Endothelial cell of umbilical vein (primary cell): Measurements from ENCODE around the gene TMEM74B.

ENCODE experiments used
- EZH2 ChIP-seq: IDR thresholded peaks from 2 replicates; pipeline ENCODE4 v1.6.1; 2012; ENCODE audit warnings: borderline replicate concordance, low read depth, mild to moderate bottlenecking, moderate library complexity, low read length, inconsistent platforms; ENCODE audit not compliant: severe bottlenecking
- FOS ChIP-seq: IDR thresholded peaks from 2 replicates; pipeline ENCODE4 v1.6.1; 2011; ENCODE audit warnings: mild to moderate bottlenecking, low read length, moderate library complexity, borderline replicate concordance; ENCODE audit not compliant: insufficient read depth
- JUN ChIP-seq: IDR thresholded peaks from 2 replicates; pipeline ENCODE4 v1.6.1; 2011; ENCODE audit warnings: borderline replicate concordance, low read depth; ENCODE audit not compliant: insufficient read length, insufficient read depth
- MYC ChIP-seq: IDR thresholded peaks from one replicate; pipeline ENCODE4 v1.6.1; 2011; ENCODE audit warnings: mild to moderate bottlenecking, low read depth, low read length
- POLR2A ChIP-seq: IDR thresholded peaks from 2 replicates; pipeline ENCODE4 v1.6.1; 2012; ENCODE audit warnings: low read depth, mild to moderate bottlenecking, control low read depth, low read length
- POLR2AphosphoS5 ChIP-seq: IDR thresholded peaks from 2 replicates; pipeline ENCODE4 v1.6.1; 2012; ENCODE audit warnings: low read depth, mild to moderate bottlenecking, control low read depth, low read length, moderate library complexity; ENCODE audit not compliant: insufficient read depth
- TF ChIP-seq, protein P1 (sequence below), 2 donors: IDR thresholded peaks; 1 replicate in 1 of 2; 2 replicates in 1 of 2; pipeline ENCODE4 v1.5.1; 2011; ENCODE audit warnings: low read length in 2 of 2, mild to moderate bottlenecking in 2 of 2, moderate library complexity in 2 of 2, control low read depth in 1 of 2, inconsistent platforms in 1 of 2, low read depth in 1 of 2; ENCODE audit not compliant: insufficient read depth in 1 of 2; ENCODE audit errors: extremely low read depth in 1 of 2
- TF ChIP-seq, protein P2 (sequence below): IDR thresholded peaks from 2 replicates; pipeline ENCODE4 v1.6.1; 2011; ENCODE audit not compliant: insufficient read depth, insufficient read length

DNA sequence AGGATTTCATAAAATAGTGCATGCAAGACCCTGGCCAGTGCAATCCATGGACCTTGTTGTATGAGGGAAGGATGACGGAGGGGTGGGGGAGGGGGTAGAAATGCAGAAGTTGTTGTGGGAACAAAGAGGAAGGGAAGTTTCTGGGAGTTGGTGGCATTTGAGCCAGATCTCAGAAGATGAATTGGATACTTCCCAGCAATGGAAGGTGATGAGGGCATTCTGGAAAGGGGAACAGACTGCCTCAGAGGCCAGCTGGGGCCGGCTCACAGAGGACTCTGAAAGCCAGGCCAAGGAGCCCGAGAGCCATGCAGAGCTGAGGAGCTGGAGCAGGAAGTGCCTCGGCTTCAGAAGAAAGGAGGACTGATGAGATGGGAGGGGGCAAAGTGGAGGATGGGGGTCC is 2.7 kb downstream of the TMEM74B start:
- no peak for TF ChIP-seq JUN
- TF ChIP-seq, protein P1, sequence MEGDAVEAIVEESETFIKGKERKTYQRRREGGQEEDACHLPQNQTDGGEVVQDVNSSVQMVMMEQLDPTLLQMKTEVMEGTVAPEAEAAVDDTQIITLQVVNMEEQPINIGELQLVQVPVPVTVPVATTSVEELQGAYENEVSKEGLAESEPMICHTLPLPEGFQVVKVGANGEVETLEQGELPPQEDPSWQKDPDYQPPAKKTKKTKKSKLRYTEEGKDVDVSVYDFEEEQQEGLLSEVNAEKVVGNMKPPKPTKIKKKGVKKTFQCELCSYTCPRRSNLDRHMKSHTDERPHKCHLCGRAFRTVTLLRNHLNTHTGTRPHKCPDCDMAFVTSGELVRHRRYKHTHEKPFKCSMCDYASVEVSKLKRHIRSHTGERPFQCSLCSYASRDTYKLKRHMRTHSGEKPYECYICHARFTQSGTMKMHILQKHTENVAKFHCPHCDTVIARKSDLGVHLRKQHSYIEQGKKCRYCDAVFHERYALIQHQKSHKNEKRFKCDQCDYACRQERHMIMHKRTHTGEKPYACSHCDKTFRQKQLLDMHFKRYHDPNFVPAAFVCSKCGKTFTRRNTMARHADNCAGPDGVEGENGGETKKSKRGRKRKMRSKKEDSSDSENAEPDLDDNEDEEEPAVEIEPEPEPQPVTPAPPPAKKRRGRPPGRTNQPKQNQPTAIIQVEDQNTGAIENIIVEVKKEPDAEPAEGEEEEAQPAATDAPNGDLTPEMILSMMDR (IDR thresholded peaks at IDR 0.05; ENCODE audit: extremely low read depth in 1 of 2, insufficient read depth in 1 of 2, low read depth in 1 of 2, low read length in 2 of 2), result no peak
- no peak for TF ChIP-seq EZH2
- TF ChIP-seq POLR2AphosphoS5, result no peak
- TF ChIP-seq POLR2A, result no peak
- TF ChIP-seq MYC, result no peak
- TF ChIP-seq, protein P2, sequence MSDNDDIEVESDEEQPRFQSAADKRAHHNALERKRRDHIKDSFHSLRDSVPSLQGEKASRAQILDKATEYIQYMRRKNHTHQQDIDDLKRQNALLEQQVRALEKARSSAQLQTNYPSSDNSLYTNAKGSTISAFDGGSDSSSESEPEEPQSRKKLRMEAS, result no peak
- no peak for TF ChIP-seq FOS
